Heart left ventricle (tissue), 13 donors: Measurements from ENCODE around the gene IQCF2.

Experiments
- POLR2A ChIP-seq, 2 donors: fragments of 450-650 bp; IDR thresholded peaks; one replicate each; pipeline ENCODE4 v1.6.1; 2017; ENCODE audit warnings: antibody characterized with exemption in 2 of 2, mild to moderate bottlenecking in 2 of 2, moderate library complexity in 2 of 2
- TF ChIP-seq, protein P1 (sequence below), 12 donors: fragments of 200-600 bp; sonication (generic) in 4 of 12; IDR thresholded peaks; one replicate each; pipeline versions ENCODE4 v1.5.0 to v1.8.0; 2018 to 2022; ENCODE audit warnings: antibody characterized with exemption in 12 of 12, mild to moderate bottlenecking in 5 of 12
- donor health status: ischemic (EF 13 %, LVEDD 7.1; RV severe dilation, severe dysfunction).
- donor health status: DM: no; HTN: yes; CAD: no.
- donor health status: DM: no; HTN: no; CAD: no.
- donor health status: ischemic (EF 25% LVEDD 6.9; RV normal size, moderate dysfunction).
- donor health status: ischemic (EF 25% LVEDD 5.7; RV mildly dilated, moderate dysfunction).
- donor health status: ischemic (EF 35%, LVEDD 5.7; RV mildly dilated, moderate dysfunction).
- donor health status: nonischemic (EF 11% LVEDD 7.7; RV severe dilation, severe dysfunction).
- donor health status: DM: yes; HTN: yes; CAD: no.
- donor health status: PGD.
- donor health status: ischemic (EF 29% LVEDD 5.4; RV normal size, mild dysfunction).
- donor health status: nonischemic (EF 23%, LVEDD 6.1; RV moderate dilation, normal function).

GRCh38 chr3:51845129-51845528 is 16.3 kb upstream of the IQCF2 start:
- TF ChIP-seq, protein P1, sequence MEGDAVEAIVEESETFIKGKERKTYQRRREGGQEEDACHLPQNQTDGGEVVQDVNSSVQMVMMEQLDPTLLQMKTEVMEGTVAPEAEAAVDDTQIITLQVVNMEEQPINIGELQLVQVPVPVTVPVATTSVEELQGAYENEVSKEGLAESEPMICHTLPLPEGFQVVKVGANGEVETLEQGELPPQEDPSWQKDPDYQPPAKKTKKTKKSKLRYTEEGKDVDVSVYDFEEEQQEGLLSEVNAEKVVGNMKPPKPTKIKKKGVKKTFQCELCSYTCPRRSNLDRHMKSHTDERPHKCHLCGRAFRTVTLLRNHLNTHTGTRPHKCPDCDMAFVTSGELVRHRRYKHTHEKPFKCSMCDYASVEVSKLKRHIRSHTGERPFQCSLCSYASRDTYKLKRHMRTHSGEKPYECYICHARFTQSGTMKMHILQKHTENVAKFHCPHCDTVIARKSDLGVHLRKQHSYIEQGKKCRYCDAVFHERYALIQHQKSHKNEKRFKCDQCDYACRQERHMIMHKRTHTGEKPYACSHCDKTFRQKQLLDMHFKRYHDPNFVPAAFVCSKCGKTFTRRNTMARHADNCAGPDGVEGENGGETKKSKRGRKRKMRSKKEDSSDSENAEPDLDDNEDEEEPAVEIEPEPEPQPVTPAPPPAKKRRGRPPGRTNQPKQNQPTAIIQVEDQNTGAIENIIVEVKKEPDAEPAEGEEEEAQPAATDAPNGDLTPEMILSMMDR (IDR thresholded peaks at IDR 0.05): no peak
- no peak for TF ChIP-seq POLR2A (IDR thresholded peaks at IDR 0.05)
